Measurements from ENCODE around the gene TRIM50. TPM values are rescaled to one million over a fixed set of nuclear protein-coding genes. Genes with fewer than 3 reads are reported as not detected.

TRIM50 gene
- total RNA-seq, 2 experiments from 2014 or later: not detected

DNA sequence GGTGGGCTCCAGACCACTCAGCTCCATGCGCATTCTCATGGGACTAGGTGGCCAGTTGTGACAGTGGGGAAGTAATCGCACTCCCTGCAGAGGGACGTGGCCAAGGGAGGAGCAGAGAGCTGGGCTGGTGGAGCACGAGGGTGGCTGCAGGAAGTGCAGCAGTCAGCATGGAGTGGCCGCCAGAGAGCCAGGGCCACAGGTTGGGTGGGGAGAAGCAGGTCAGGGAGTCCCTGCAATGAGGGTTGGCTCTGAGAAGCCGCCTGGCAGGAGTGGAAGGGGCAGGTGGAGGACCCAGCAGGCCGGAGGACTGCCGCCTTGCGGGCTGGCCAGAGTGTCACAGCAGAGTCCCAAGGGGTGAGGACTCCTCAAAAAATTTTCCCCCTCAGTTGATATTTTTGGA lies 26.3 kb upstream of the TRIM50 start:
- Mint-ChIP-seq H3K9me3 (no peaks in the 10 kb centered on the region), H3K4me3 (no peak overlapping the region), H3K27ac (no peak overlapping the region), H3K27me3 (no peaks in the 10 kb centered on the region), H3K4me1 (ENCODE audit: low read depth) (peaks cover 3% of the 10 kb centered on the region), H3K36me3 (ENCODE audit: low read depth) (no peaks in the 10 kb centered on the region)
- intact Hi-C loops (cut with micrococcal nuclease): no loop called here
- DNase-seq: no peak
- TF ChIP-seq, protein P1, sequence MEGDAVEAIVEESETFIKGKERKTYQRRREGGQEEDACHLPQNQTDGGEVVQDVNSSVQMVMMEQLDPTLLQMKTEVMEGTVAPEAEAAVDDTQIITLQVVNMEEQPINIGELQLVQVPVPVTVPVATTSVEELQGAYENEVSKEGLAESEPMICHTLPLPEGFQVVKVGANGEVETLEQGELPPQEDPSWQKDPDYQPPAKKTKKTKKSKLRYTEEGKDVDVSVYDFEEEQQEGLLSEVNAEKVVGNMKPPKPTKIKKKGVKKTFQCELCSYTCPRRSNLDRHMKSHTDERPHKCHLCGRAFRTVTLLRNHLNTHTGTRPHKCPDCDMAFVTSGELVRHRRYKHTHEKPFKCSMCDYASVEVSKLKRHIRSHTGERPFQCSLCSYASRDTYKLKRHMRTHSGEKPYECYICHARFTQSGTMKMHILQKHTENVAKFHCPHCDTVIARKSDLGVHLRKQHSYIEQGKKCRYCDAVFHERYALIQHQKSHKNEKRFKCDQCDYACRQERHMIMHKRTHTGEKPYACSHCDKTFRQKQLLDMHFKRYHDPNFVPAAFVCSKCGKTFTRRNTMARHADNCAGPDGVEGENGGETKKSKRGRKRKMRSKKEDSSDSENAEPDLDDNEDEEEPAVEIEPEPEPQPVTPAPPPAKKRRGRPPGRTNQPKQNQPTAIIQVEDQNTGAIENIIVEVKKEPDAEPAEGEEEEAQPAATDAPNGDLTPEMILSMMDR (IDR thresholded peaks at IDR 0.05): no peak
- POLR2A ChIA-PET: no interaction called here
- CTCF ChIA-PET: no interaction called here
- ATAC-seq: no peak

DNA sequence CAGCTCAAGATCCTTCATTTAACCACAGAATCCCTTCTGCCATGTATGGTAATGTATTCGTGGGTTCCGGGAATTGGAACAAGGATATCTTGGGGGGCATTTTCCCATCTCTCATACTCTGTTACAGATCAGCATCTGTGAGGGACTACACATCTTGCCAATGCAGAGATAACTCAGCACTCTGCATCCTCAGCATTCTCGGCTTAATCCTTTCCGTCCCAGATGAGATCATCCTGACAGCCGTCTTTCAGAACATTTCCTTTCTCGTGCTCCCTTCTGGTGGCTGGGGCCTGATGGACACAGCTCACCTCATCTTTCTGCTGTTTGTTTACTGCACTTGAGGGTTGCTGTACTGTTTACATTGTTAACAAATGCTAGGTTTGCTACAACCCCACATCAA lies 25.4 kb upstream of the TRIM50 start:
- CTCF ChIA-PET: no interaction called here
- no peaks in the 10 kb centered on the region for H3K9me3 Mint-ChIP-seq
- H3K27ac Mint-ChIP-seq: no peak overlapping the region
- no peaks in the 10 kb centered on the region for H3K36me3 Mint-ChIP-seq (ENCODE audit: low read depth)
- intact Hi-C loops (cut with micrococcal nuclease): no loop called here
- TF ChIP-seq, protein P1 (IDR thresholded peaks at IDR 0.05): no peak
- ATAC-seq (no peak), DNase-seq (no peak)
- H3K4me3 Mint-ChIP-seq: no peak overlapping the region
- POLR2A ChIA-PET: no interaction called here
- no peaks in the 10 kb centered on the region for H3K27me3 Mint-ChIP-seq
- H3K4me1 Mint-ChIP-seq (ENCODE audit: low read depth): peaks cover 3% of the 10 kb centered on the region

- ChIA-PET CTCF (no interaction called here), POLR2A (no interaction called here)
- H3K27ac Mint-ChIP-seq: no peak overlapping the region
- no peak overlapping the region for H3K4me3 Mint-ChIP-seq
- no peak for ATAC-seq
- intact Hi-C loops (cut with micrococcal nuclease): no loop called here
- no peaks in the 10 kb centered on the region for H3K27me3 Mint-ChIP-seq
- H3K4me1 Mint-ChIP-seq (ENCODE audit: low read depth): no peaks in the 10 kb centered on the region
- DNase-seq: no peak
- H3K36me3 Mint-ChIP-seq (ENCODE audit: low read depth): no peaks in the 10 kb centered on the region
- TF ChIP-seq, protein P1 (IDR thresholded peaks at IDR 0.05): no peak
- H3K9me3 Mint-ChIP-seq: no peaks in the 10 kb centered on the region
Observed at GRCh38 chr7:73352784-73353183, 24.9 kb upstream of the TRIM50 start.

GRCh38 chr7:73351447-73352167 lies 23.7 kb upstream of the TRIM50 start:
- TF ChIP-seq, protein P1 (IDR thresholded peaks at IDR 0.05): no peak
- intact Hi-C loops (cut with micrococcal nuclease): no loop called here

GRCh38 chr7:73350306-73351068 lies 22.6 kb upstream of the TRIM50 start:
- ChIA-PET CTCF (no interaction called here), POLR2A (no interaction called here)
- H3K27me3 Mint-ChIP-seq: no peaks in the 10 kb centered on the region
- no peak overlapping the region for H3K4me3 Mint-ChIP-seq
- no peaks in the 10 kb centered on the region for H3K36me3 Mint-ChIP-seq (ENCODE audit: low read depth)
- H3K27ac Mint-ChIP-seq: no peak overlapping the region
- TF ChIP-seq, protein P1 (IDR thresholded peaks at IDR 0.05): no peak
- DNase-seq (no peak), ATAC-seq (no peak)
- no peaks in the 10 kb centered on the region for H3K4me1 Mint-ChIP-seq (ENCODE audit: low read depth)
- H3K9me3 Mint-ChIP-seq: no peaks in the 10 kb centered on the region
- intact Hi-C loops (cut with micrococcal nuclease): no loop called here

More at GRCh38 chr7:73351447-73352167, 23.7 kb upstream of the TRIM50 start:
- H3K27me3 Mint-ChIP-seq: no peaks in the 10 kb centered on the region
- POLR2A ChIA-PET: no interaction called here
- H3K36me3 Mint-ChIP-seq (ENCODE audit: low read depth): no peaks in the 10 kb centered on the region
- CTCF ChIA-PET: no interaction called here
- no peak for ATAC-seq
- no peaks in the 10 kb centered on the region for H3K4me1 Mint-ChIP-seq (ENCODE audit: low read depth)
- H3K9me3 Mint-ChIP-seq: no peaks in the 10 kb centered on the region
- H3K27ac Mint-ChIP-seq: no peak overlapping the region
- no peak for DNase-seq
- no peak overlapping the region for H3K4me3 Mint-ChIP-seq

Data from activated CD8-positive, alpha-beta T cell treated with anti-CD3 and anti-CD28 coated beads for 36 hours (primary cell).